ENCODE measurements around the gene KRT13.

- TF ChIP-seq IRF1 (CRISPR knock-in tag; IDR thresholded peaks at IDR 0.05): no peak
- no peak for TF ChIP-seq MLX (CRISPR knock-in tag; IDR thresholded peaks at IDR 0.05)
- TF ChIP-seq CTCF (IDR thresholded peaks at IDR 0.05): no peak
- TF ChIP-seq JUN (CRISPR knock-in tag; IDR thresholded peaks at IDR 0.05): no peak
- TF ChIP-seq ATF3 (CRISPR knock-in tag; conservative IDR thresholded peaks at IDR 0.05): no peak
- TF ChIP-seq SMAD3 (CRISPR knock-in tag; IDR thresholded peaks at IDR 0.05; ENCODE audit: borderline replicate concordance): no peak
- no peak for TF ChIP-seq RELA (CRISPR knock-in tag; IDR thresholded peaks at IDR 0.05; ENCODE audit: borderline replicate concordance)
Observed at GRCh38 chr17:41521574-41522261, 16.3 kb upstream of the KRT13 start.
